Skeletal muscle tissue (tissue), 4 donors: ENCODE results near the gene GRIN3A. TPM values are rescaled to one million over a fixed set of nuclear protein-coding genes. Genes with fewer than 3 reads are reported as not detected.
"Not testable (repeated sequence)": the region's sequence is repeated elsewhere in the genome, so short reads cannot be mapped to it uniquely, and the experiment has no call there.

ENCODE experiments used
- H3K27ac ChIP-seq: one replicate; pipeline ENCODE4 v1.7.0; 2013; ENCODE audit warnings: mild to moderate bottlenecking, low read depth, low read length, inconsistent platforms
- H3K27me3 ChIP-seq, 3 donors: one replicate each; pipeline ENCODE4 v1.7.0; 2013; ENCODE audit warnings: low read length in 3 of 3; ENCODE audit not compliant: control insufficient read depth in 3 of 3, insufficient read depth in 3 of 3
- H3K36me3 ChIP-seq, 3 donors: one replicate each; pipeline ENCODE4 v1.7.0; 2013; ENCODE audit warnings: low read length in 3 of 3; ENCODE audit not compliant: control insufficient read depth in 3 of 3, insufficient read depth in 3 of 3
- H3K4me1 ChIP-seq, 3 donors: one replicate each; pipeline ENCODE4 v1.7.0; 2013; ENCODE audit warnings: low read length in 3 of 3, mild to moderate bottlenecking in 3 of 3; ENCODE audit not compliant: control insufficient read depth in 3 of 3, insufficient read depth in 3 of 3
- H3K4me3 ChIP-seq, 3 donors: one replicate each; pipeline ENCODE4 v1.7.0; 2013; ENCODE audit warnings: low read length in 3 of 3
- H3K9ac ChIP-seq, 3 donors: one replicate each; pipeline ENCODE4 v1.7.0; 2013; ENCODE audit warnings: low read length in 3 of 3, mild to moderate bottlenecking in 3 of 3, moderate library complexity in 2 of 3, low read depth in 1 of 3
- H3K9me3 ChIP-seq, 3 donors: one replicate each; pipeline ENCODE4 v1.7.0; 2013; ENCODE audit warnings: low read length in 3 of 3; ENCODE audit not compliant: control insufficient read depth in 3 of 3
- total RNA-seq: library from RNA; depleted of rRNA; stranded (reverse); fragments of >200 nt; gene quantifications from one replicate; pipeline ENCODE4 v1.2.3, GENCODE V29; 2014
- donor health status: Osteomylitis.

Gene GRIN3A
- total RNA-seq, 1 donor from 2014 or later: 0.52 TPM

GRCh38 chr9:101590074-101590473 lies 148.4 kb downstream of the GRIN3A start:
- H3K27ac ChIP-seq, H3K4me3 ChIP-seq, H3K4me1 ChIP-seq, H3K27me3 ChIP-seq, H3K36me3 ChIP-seq, H3K9ac ChIP-seq, H3K9me3 ChIP-seq: not testable (repeated sequence)

- Histone ChIP-seq H3K4me3 (no peak overlapping the region), H3K4me1 (no peaks in the 10 kb centered on the region), H3K36me3 (no peaks in the 10 kb centered on the region), H3K27me3 (no peaks in the 10 kb centered on the region), H3K9ac (no peak overlapping the region), H3K9me3 (no peaks in the 10 kb centered on the region), H3K27ac (no peak overlapping the region)
Observed at GRCh38 chr9:101587332-101588043, 151.0 kb downstream of the GRIN3A start.

- Histone ChIP-seq H3K9me3 (no peaks in the 10 kb centered on the region), H3K36me3 (no peaks in the 10 kb centered on the region), H3K27me3 (no peaks in the 10 kb centered on the region), H3K9ac (no peak overlapping the region), H3K4me1 (no peaks in the 10 kb centered on the region), H3K27ac (no peak overlapping the region), H3K4me3 (no peak overlapping the region)
Observed at GRCh38 chr9:101586651-101587050, 151.8 kb downstream of the GRIN3A start.

GRCh38 chr9:101585740-101586139 lies 152.7 kb downstream of the GRIN3A start:
- Histone ChIP-seq H3K4me1 (no peaks in the 10 kb centered on the region), H3K36me3 (no peaks in the 10 kb centered on the region), H3K27me3 (no peaks in the 10 kb centered on the region), H3K9me3 (no peaks in the 10 kb centered on the region), H3K9ac (no peak overlapping the region), H3K4me3 (no peak overlapping the region), H3K27ac (no peak overlapping the region)

- Histone ChIP-seq H3K27ac (no peak overlapping the region), H3K9me3 (no peaks in the 10 kb centered on the region), H3K27me3 (no peaks in the 10 kb centered on the region), H3K36me3 (no peaks in the 10 kb centered on the region), H3K4me3 (no peak overlapping the region), H3K9ac (no peak overlapping the region), H3K4me1 (no peaks in the 10 kb centered on the region)
Observed at GRCh38 chr9:101582553-101582952, 155.9 kb downstream of the GRIN3A start.

- Histone ChIP-seq H3K9me3 (no peaks in the 10 kb centered on the region), H3K9ac (no peak overlapping the region), H3K4me3 (no peak overlapping the region), H3K27me3 (no peaks in the 10 kb centered on the region), H3K36me3 (no peaks in the 10 kb centered on the region), H3K4me1 (no peaks in the 10 kb centered on the region), H3K27ac (no peak overlapping the region)
Observed at GRCh38 chr9:101579711-101580545, 158.5 kb downstream of the GRIN3A start.

GRCh38 chr9:101578378-101578777 lies 160.1 kb downstream of the GRIN3A start:
- no peaks in the 10 kb centered on the region for H3K36me3 ChIP-seq
- H3K4me3 ChIP-seq: no peak overlapping the region
- no peak overlapping the region for H3K27ac ChIP-seq
- no peaks in the 10 kb centered on the region for H3K27me3 ChIP-seq
- no peak overlapping the region for H3K9ac ChIP-seq
- no peaks in the 10 kb centered on the region for H3K9me3 ChIP-seq
- no peaks in the 10 kb centered on the region for H3K4me1 ChIP-seq

- Histone ChIP-seq H3K4me3 (no peak overlapping the region), H3K4me1 (no peaks in the 10 kb centered on the region), H3K27ac (no peak overlapping the region), H3K27me3 (no peaks in the 10 kb centered on the region), H3K36me3 (peaks cover 0 to 11% (median 9%) of the 10 kb centered on the region in 3 donors), H3K9me3 (no peaks in the 10 kb centered on the region), H3K9ac (no peak overlapping the region)
Observed at GRCh38 chr9:101574731-101575333, 163.6 kb downstream of the GRIN3A start.

- H3K4me3 ChIP-seq: no peak overlapping the region
- no peak overlapping the region for H3K9ac ChIP-seq
- no peaks in the 10 kb centered on the region for H3K27me3 ChIP-seq
- H3K4me1 ChIP-seq: no peaks in the 10 kb centered on the region
- no peak overlapping the region for H3K27ac ChIP-seq
- peaks cover 0 to 21% (median 18%) of the 10 kb centered on the region in 3 donors for H3K36me3 ChIP-seq
- H3K9me3 ChIP-seq: no peaks in the 10 kb centered on the region
Observed at GRCh38 chr9:101572316-101572715, 166.1 kb downstream of the GRIN3A start.

GRCh38 chr9:101571114-101571513 lies 167.3 kb downstream of the GRIN3A start:
- H3K9me3 ChIP-seq: no peaks in the 10 kb centered on the region
- H3K27me3 ChIP-seq: no peaks in the 10 kb centered on the region
- peaks cover 0 to 25% (median 18%) of the 10 kb centered on the region in 3 donors for H3K36me3 ChIP-seq
- no peak overlapping the region for H3K27ac ChIP-seq
- no peak overlapping the region for H3K9ac ChIP-seq
- no peak overlapping the region for H3K4me3 ChIP-seq
- no peaks in the 10 kb centered on the region for H3K4me1 ChIP-seq
